Fibroblast of lung (primary cell): ENCODE measurements around the gene MAPK8IP3. TPM values are rescaled to one million over a fixed set of nuclear protein-coding genes. Genes with fewer than 3 reads are reported as not detected.

ENCODE experiments used
- DNase-seq, 2 donors: peaks; one replicate each; pipeline versions ENCODE4 v3.0.0 to v3.0.0-alpha.2; 2010; ENCODE audit warnings: low read depth in 2 of 2
- H2AFZ ChIP-seq: 2 replicates; pipeline ENCODE4 v1.5.1; 2012; ENCODE audit warnings: low read length, control low read depth, inconsistent platforms
- H3K27ac ChIP-seq: 2 replicates; pipeline ENCODE4 v1.5.1; 2011; ENCODE audit warnings: low read length, control low read depth; ENCODE audit not compliant: insufficient read depth
- H3K27me3 ChIP-seq: 2 replicates; pipeline ENCODE4 v1.5.1; 2011; ENCODE audit warnings: mild to moderate bottlenecking, low read length; ENCODE audit not compliant: control insufficient read depth, insufficient read depth
- H3K36me3 ChIP-seq: 2 replicates; pipeline ENCODE4 v1.5.1; 2011; ENCODE audit warnings: low read length; ENCODE audit not compliant: control insufficient read depth, insufficient read depth
- H3K4me1 ChIP-seq: 2 replicates; pipeline ENCODE4 v1.5.1; 2011; ENCODE audit warnings: low read length; ENCODE audit not compliant: control insufficient read depth, insufficient read depth; ENCODE audit errors: extremely low read depth
- H3K4me2 ChIP-seq: 2 replicates; pipeline ENCODE4 v1.5.1; 2011; ENCODE audit warnings: low read length, control low read depth; ENCODE audit not compliant: insufficient read depth; ENCODE audit errors: extremely low read depth
- H3K4me3 ChIP-seq, 4 experiments: fragments of 200-600 bp in 1 of 4; sonication (generic) in 1 of 4; replicated peaks in 1 of 4; 2 replicates each; pipeline ENCODE4 v1.5.1; 2011 to 2016; ENCODE audit warnings: low read length in 4 of 4, low read depth in 3 of 4, mild to moderate bottlenecking in 3 of 4, control low read depth in 2 of 4, inconsistent platforms in 1 of 4, mixed read lengths in 1 of 4; ENCODE audit not compliant: insufficient read depth in 1 of 4; ENCODE audit errors: control extremely low read depth in 1 of 4
- H3K79me2 ChIP-seq: 2 replicates; pipeline ENCODE4 v1.5.1; 2012; ENCODE audit warnings: mild to moderate bottlenecking, low read length, inconsistent platforms; ENCODE audit not compliant: control insufficient read depth, insufficient read depth
- H3K9ac ChIP-seq: 2 replicates; pipeline ENCODE4 v1.5.1; 2011; ENCODE audit warnings: mild to moderate bottlenecking, low read length, control low read depth; ENCODE audit not compliant: insufficient read depth
- H3K9me3 ChIP-seq: 2 replicates; pipeline ENCODE4 v1.5.1; 2012; ENCODE audit warnings: low read depth, low read length; ENCODE audit not compliant: control insufficient read depth, insufficient read depth
- H4K20me1 ChIP-seq: 2 replicates; pipeline ENCODE4 v1.5.1; 2011; ENCODE audit warnings: low read length; ENCODE audit not compliant: control insufficient read depth, insufficient read depth; ENCODE audit errors: extremely low read depth
- CTCF ChIP-seq, 2 donors: IDR thresholded peaks in 1 of 2; conservative IDR thresholded peaks in 1 of 2; 1 replicate in 1 of 2; 2 replicates in 1 of 2; pipeline ENCODE4 v1.5.1; 2011 to 2012; ENCODE audit warnings: low read length in 2 of 2, control low read depth in 1 of 2, inconsistent platforms in 1 of 2, low read depth in 1 of 2, mild to moderate bottlenecking in 1 of 2
- EZH2 ChIP-seq: IDR thresholded peaks from 2 replicates; pipeline ENCODE4 v1.5.1; 2012; ENCODE audit warnings: low read length, control low read depth, mild to moderate bottlenecking; ENCODE audit errors: missing control alignments
- polyA plus RNA-seq, 2 donors: library from polyadenylated mRNA; depleted of rRNA in 1 of 2; stranded (reverse) in 1 of 2; unstranded in 1 of 2; fragments of >200 nt; gene quantifications; 2 replicates each; pipeline ENCODE4 v1.2.1, GENCODE V29; 2011 to 2012; ENCODE audit warnings: missing spikeins in 1 of 2
- total RNA-seq: library from RNA; depleted of rRNA; stranded (reverse); fragments of >200 nt; gene quantifications from 2 replicates; pipeline ENCODE4 v1.2.1, GENCODE V29; 2014

The MAPK8IP3 gene
- total and polyA plus RNA-seq, 2 donors (not counting 1 experiment from before 2014, with no cell fraction given): 9.4 to 36.3 TPM

DNA sequence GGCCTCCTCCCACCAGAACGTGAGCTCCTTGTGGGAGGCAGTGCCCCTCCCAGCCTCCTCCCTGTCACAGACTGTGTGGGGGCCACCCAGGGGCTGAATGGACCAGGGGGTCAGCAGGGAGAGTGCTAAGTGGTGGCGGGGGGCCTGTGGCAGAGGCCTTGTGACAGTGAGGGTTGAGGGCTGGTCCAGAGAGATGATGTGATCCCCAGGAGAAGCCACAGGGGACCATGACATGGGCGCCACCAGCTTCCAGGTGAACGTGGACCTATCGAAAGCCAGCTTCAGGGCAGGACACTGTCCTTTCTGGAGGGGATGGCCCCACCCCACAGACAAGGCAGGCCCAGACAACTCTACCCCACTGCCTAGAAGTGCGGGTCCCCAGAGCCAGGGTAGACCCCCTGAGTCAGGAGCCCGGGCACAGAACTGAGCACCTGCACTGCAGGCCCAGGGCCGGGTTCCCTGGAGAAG is 73.3 kb downstream of the MAPK8IP3 start:
- Histone ChIP-seq H3K9ac (no peak overlapping the region), H3K27ac (no peak overlapping the region), H4K20me1 (no peaks in the 10 kb centered on the region), H3K4me3 (no peak overlapping the region), H3K36me3 (peaks cover 22% of the 10 kb centered on the region), H3K27me3 (no peaks in the 10 kb centered on the region), H3K9me3 (no peaks in the 10 kb centered on the region), H2AFZ (no peak overlapping the region), H3K79me2 (peaks cover 19% of the 10 kb centered on the region), H3K4me1 (peaks cover 7% of the 10 kb centered on the region), H3K4me2 (no peak overlapping the region)
- DNase-seq: no peak
- no peak for TF ChIP-seq CTCF (conservative IDR thresholded peaks at IDR 0.05 in 1 of 2, IDR thresholded peaks at IDR 0.05 in 1 of 2; ENCODE audit: low read depth in 1 of 2, low read length in 2 of 2)
- no peak for TF ChIP-seq EZH2

- Histone ChIP-seq H3K4me3 (no peak overlapping the region), H3K79me2 (peaks cover 18% of the 10 kb centered on the region), H3K4me2 (no peak overlapping the region), H3K36me3 (peaks cover 19% of the 10 kb centered on the region), H3K9ac (no peak overlapping the region), H3K27ac (no peak overlapping the region), H3K27me3 (no peaks in the 10 kb centered on the region), H2AFZ (no peak overlapping the region), H4K20me1 (no peaks in the 10 kb centered on the region), H3K9me3 (no peaks in the 10 kb centered on the region), H3K4me1 (peaks cover 2% of the 10 kb centered on the region)
- DNase-seq: no peak
- no peak for TF ChIP-seq CTCF (conservative IDR thresholded peaks at IDR 0.05 in 1 of 2, IDR thresholded peaks at IDR 0.05 in 1 of 2; ENCODE audit: low read depth in 1 of 2, low read length in 2 of 2)
- no peak for TF ChIP-seq EZH2
Measured at GRCh38 chr16:1779741-1780676, 74.0 kb downstream of the MAPK8IP3 start.

DNA sequence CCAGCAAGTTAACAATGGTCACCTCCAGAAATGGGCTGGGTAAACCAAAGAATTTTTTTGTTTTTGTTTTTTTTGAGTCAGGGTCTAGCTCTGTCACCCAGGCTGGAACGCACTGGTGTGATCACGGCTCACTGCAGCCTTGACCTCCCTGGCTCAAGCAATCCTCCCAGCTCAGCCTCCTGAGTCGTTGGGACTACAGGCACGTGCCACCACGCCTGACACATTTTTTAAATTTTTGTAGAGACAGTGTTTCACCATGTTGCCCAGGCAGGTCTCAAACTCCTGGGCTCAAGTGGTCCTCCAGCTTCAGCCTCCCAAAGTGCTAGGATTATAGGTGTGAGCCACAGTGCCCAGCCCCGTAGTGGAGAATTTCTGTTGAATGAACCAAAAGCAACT is 74.7 kb downstream of the MAPK8IP3 start:
- peaks cover 15% of the 10 kb centered on the region for H3K36me3 ChIP-seq
- peaks cover 19% of the 10 kb centered on the region for H3K79me2 ChIP-seq

More for the DNA sequence above, 74.7 kb downstream of the MAPK8IP3 start:
- Histone ChIP-seq H4K20me1 (no peaks in the 10 kb centered on the region), H3K9me3 (no peaks in the 10 kb centered on the region), H3K9ac (no peak overlapping the region), H3K27ac (no peak overlapping the region), H3K4me2 (peak overlapping the region; percentile 86), H3K4me1 (peaks cover 2% of the 10 kb centered on the region), H3K4me3 (no peak overlapping the region), H3K27me3 (no peaks in the 10 kb centered on the region), H2AFZ (no peak overlapping the region)
- no peak for DNase-seq
- TF ChIP-seq CTCF (conservative IDR thresholded peaks at IDR 0.05 in 1 of 2, IDR thresholded peaks at IDR 0.05 in 1 of 2; ENCODE audit: low read depth in 1 of 2, low read length in 2 of 2): no peak
